ENCODE measurements around the gene VEPH1.

VEPH1 gene

DNA sequence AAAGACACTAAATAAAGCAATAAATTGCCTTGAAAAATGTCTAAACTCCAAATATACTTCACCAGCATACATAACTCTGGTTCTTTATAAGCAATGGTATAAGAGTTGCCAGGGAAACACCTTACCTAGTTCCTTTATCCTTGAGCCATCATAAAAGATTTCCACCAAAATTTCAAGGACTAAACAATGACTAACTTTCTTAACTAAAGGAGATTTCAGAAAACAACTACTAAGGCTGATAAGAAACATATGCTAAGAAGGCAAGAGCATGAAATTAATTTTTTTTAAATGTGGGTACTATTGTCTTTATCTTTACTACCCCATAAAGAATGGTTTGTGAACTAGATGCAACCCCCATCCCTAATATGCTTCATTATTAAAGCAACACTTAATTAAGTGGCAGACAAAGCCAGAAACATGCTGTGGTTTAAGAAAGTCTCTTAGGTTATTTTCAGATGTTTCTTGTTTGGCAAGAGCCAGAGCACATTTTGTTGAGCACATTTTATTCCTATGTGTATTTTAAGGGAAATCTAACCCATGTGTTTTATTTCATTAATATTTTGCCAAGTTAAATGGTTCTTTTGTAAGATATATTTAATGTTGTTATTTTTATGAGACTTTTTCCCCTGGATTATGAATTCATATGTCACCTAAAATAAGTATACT is 17.4 kb upstream of the VEPH1 start:
- no peak for TF ChIP-seq CTCF (IDR thresholded peaks at IDR 0.05)

- TF ChIP-seq CTCF (IDR thresholded peaks at IDR 0.05), result no peak
Measured at GRCh38 chr3:157518881-157519280, 15.7 kb upstream of the VEPH1 start.

GRCh38 chr3:157516928-157517327 is 13.7 kb upstream of the VEPH1 start:
- TF ChIP-seq CTCF (IDR thresholded peaks at IDR 0.05), result no peak

DNA sequence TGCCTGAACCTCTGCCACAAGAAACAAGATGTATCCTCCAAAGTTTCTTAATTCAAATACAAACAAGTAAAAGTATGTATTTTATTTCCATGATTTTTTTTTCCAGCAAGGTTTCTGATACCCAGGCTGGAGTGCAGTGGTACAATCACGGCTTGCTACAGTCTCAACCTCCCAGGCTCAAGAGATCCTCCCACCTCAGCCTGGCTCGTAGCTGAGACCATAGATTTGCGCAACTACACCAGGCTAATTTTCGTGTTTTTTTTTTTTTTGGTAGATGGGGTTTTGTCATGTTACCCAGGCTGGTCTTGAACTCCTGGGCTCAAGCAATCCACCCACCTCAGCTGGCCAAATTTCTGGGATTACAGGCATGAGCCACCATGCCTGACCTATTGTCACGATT is 12.2 kb upstream of the VEPH1 start:
- TF ChIP-seq CTCF (IDR thresholded peaks at IDR 0.05), result no peak

- TF ChIP-seq CTCF (IDR thresholded peaks at IDR 0.05), result no peak
Measured at GRCh38 chr3:157514371-157514895, 11.2 kb upstream of the VEPH1 start.

DNA sequence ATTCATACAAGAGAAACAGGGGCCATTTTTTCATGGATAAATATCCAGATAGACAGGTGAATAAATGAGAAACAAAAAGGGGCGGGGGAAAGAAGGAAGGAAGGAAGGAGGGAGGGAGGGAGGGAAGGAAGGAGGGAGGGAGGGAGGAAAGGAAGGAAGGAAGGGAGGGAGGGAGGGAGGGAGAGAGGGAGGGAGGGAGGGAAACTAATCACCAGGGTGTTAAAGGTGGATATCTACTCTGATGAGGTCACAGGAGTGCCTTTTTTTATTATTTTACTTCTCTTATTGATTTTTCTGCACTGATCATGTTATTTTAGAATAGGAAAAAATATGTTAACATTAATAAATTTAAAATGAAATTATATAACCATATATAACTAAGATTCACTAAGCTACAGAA is 10.4 kb upstream of the VEPH1 start:
- TF ChIP-seq CTCF (IDR thresholded peaks at IDR 0.05), result no peak

- TF ChIP-seq CTCF (IDR thresholded peaks at IDR 0.05), result no peak
Measured at GRCh38 chr3:157512534-157512933, 9.3 kb upstream of the VEPH1 start.

GRCh38 chr3:157508461-157508860 is 5.2 kb upstream of the VEPH1 start:
- no peak for TF ChIP-seq CTCF (IDR thresholded peaks at IDR 0.05)

Data from LNCAP (cell line).